Type B pancreatic cell (in vitro differentiated cells): Measurements from ENCODE around the gene HOXA13. TPM values are rescaled to one million over a fixed set of nuclear protein-coding genes. Genes with fewer than 3 reads are reported as not detected.

ENCODE experiments used
- DNase-seq: peaks from one replicate; pipeline ENCODE4 v3.0.0; 2021; ENCODE audit warnings: mixed read lengths; ENCODE audit not compliant: unreplicated experiment; ENCODE audit errors: extremely low spot score
- H3K27ac Mint-ChIP-seq: 2 replicates; pipeline ENCODE4 v1.8.0; 2021; ENCODE audit warnings: mild to moderate bottlenecking, mixed read lengths
- H3K27me3 Mint-ChIP-seq: 2 replicates; pipeline ENCODE4 v1.8.0; 2021; ENCODE audit warnings: mixed read lengths
- H3K36me3 Mint-ChIP-seq: 2 replicates; pipeline ENCODE4 v1.8.0; 2021; ENCODE audit warnings: mixed read lengths
- H3K4me1 Mint-ChIP-seq: one replicate; pipeline ENCODE4 v1.8.0; 2021; ENCODE audit warnings: mixed read lengths; ENCODE audit not compliant: unreplicated experiment
- H3K4me3 Mint-ChIP-seq: 2 replicates; pipeline ENCODE4 v1.8.0; 2021; ENCODE audit warnings: mild to moderate bottlenecking, mixed read lengths
- H3K9me3 Mint-ChIP-seq: 2 replicates; pipeline ENCODE4 v1.8.0; 2021; ENCODE audit warnings: mixed read lengths
- total RNA-seq: library from RNA; stranded (reverse); gene quantifications from 2 replicates; pipeline ENCODE4 v1.2.1, GENCODE V29; 2021; ENCODE audit warnings: low replicate concordance
- TF ChIP-seq, protein P1 (sequence below): fragments of 200-600 bp; sonication (generic); conservative IDR thresholded peaks from 2 replicates; pipeline ENCODE4 v1.5.0; 2021; ENCODE audit warnings: antibody characterized with exemption, mild to moderate bottlenecking

HOXA13 gene
- total RNA-seq, 1 donor from 2014 or later, result 0.75 TPM

DNA sequence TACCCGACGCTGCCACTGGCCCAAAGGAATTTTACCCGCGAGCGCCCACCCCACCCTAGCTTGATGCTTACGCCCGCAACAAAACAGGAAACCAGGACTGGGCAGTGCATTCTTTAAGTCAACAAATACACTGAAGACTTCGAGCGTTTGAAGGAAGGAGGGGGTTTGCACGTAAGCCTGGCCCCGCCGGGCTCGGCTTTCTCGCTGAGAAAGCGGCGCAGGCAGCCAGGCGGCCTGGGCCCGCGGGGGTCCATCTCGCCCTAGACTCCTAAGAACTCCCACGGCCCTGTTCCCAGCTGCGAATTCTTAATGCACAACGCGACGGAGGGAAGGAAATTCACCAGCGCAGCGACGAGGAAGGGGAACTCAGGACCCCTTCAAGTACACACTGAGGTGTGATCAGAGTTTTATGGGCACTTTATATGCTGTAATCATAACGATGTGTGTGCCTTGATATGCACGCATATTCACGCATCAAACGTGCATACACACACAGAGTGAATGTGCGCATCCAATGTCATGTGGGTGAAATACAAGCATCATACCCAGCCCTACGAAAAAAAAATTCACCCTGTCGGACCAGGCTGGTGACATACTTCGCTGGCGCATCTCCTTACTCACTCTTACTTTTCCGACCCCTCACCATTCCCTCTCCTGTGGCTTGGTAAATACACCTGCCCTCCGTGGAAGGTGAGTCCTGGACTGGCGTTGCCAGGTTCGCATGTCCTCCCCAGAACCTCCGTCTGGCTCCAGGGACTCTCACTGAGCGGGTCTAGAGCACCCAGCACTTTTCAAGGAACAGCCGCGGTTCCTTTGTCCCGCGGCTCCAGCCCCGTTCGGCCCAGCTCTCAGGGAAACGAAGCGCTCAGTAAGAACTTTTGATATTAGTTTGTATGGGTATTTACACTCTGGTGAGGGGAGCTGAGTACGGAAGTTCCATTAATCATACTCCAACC is 5.7 kb upstream of the HOXA13 start:
- Mint-ChIP-seq H3K27ac (no peak overlapping the region), H3K4me3 (peak overlapping the region; percentile 69)

GRCh38 chr7:27204851-27205322 is 5.0 kb upstream of the HOXA13 start:
- Mint-ChIP-seq H3K27ac (no peak overlapping the region), H3K4me3 (peak overlapping the region; percentile 67)

More for the DNA sequence above, 5.7 kb upstream of the HOXA13 start:
- TF ChIP-seq, protein P1, sequence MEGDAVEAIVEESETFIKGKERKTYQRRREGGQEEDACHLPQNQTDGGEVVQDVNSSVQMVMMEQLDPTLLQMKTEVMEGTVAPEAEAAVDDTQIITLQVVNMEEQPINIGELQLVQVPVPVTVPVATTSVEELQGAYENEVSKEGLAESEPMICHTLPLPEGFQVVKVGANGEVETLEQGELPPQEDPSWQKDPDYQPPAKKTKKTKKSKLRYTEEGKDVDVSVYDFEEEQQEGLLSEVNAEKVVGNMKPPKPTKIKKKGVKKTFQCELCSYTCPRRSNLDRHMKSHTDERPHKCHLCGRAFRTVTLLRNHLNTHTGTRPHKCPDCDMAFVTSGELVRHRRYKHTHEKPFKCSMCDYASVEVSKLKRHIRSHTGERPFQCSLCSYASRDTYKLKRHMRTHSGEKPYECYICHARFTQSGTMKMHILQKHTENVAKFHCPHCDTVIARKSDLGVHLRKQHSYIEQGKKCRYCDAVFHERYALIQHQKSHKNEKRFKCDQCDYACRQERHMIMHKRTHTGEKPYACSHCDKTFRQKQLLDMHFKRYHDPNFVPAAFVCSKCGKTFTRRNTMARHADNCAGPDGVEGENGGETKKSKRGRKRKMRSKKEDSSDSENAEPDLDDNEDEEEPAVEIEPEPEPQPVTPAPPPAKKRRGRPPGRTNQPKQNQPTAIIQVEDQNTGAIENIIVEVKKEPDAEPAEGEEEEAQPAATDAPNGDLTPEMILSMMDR, result no peak
- H3K36me3 Mint-ChIP-seq, result no peaks in the 10 kb centered on the region
- peak; percentile 53 for DNase-seq
- H3K9me3 Mint-ChIP-seq, result no peaks in the 10 kb centered on the region
- peaks cover 14% of the 10 kb centered on the region for H3K4me1 Mint-ChIP-seq
- H3K27me3 Mint-ChIP-seq, result peaks cover 100% of the 10 kb centered on the region

DNA sequence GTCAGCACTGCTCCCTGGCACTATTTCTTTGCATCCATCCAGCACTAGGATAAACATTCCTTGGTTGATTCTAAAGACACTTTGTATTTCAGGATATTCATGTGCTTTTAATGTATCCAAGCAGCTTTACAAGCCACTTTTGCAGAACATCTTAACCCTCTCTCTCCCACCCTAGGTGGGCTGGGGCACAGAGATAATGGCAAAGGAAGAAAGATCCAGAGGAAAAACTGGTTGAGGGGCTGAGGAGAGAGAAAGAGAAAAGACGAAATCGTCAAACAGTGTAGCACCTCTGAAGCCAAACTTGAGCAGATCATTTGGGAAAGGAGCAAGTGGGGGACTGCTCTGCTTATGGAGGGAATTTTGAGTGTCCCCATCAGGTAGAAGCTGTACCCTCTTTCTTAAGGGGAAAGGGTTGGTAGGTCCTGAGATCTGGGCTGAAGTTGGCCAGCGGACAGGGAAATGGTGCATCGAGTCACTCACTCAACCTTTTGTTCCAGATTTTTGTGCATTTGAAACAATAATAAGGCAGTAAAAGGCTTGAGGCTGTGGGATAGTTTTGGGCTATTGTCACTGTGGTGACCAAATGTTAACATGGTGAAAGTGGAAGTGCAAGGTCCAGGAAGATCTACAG is 4.2 kb upstream of the HOXA13 start:
- peaks cover 95% of the 10 kb centered on the region for H3K27me3 Mint-ChIP-seq
- peak overlapping the region; percentile 29 for H3K27ac Mint-ChIP-seq
- TF ChIP-seq, protein P1, result no peak
- no peaks in the 10 kb centered on the region for H3K36me3 Mint-ChIP-seq
- no peak for DNase-seq
- H3K4me3 Mint-ChIP-seq, result peak overlapping the region; percentile 35
- H3K9me3 Mint-ChIP-seq, result no peaks in the 10 kb centered on the region
- peaks cover 12% of the 10 kb centered on the region for H3K4me1 Mint-ChIP-seq

More at GRCh38 chr7:27204851-27205322, 5.0 kb upstream of the HOXA13 start:
- Mint-ChIP-seq H3K4me1 (peaks cover 12% of the 10 kb centered on the region), H3K36me3 (no peaks in the 10 kb centered on the region), H3K27me3 (peaks cover 99% of the 10 kb centered on the region), H3K9me3 (no peaks in the 10 kb centered on the region)
- peak; percentile 71 for DNase-seq
- TF ChIP-seq, protein P1, result no peak

GRCh38 chr7:27203365-27203953 is 3.6 kb upstream of the HOXA13 start:
- Mint-ChIP-seq H3K27me3 (peaks cover 95% of the 10 kb centered on the region), H3K4me3 (no peak overlapping the region), H3K9me3 (no peaks in the 10 kb centered on the region), H3K4me1 (peaks cover 12% of the 10 kb centered on the region), H3K36me3 (no peaks in the 10 kb centered on the region), H3K27ac (no peak overlapping the region)
- TF ChIP-seq, protein P1, result no peak
- peak; percentile 52 for DNase-seq

GRCh38 chr7:27202862-27203134 is 2.9 kb upstream of the HOXA13 start:
- Mint-ChIP-seq H3K9me3 (no peaks in the 10 kb centered on the region), H3K27me3 (peaks cover 95% of the 10 kb centered on the region), H3K27ac (no peak overlapping the region), H3K36me3 (no peaks in the 10 kb centered on the region), H3K4me3 (no peak overlapping the region), H3K4me1 (peaks cover 12% of the 10 kb centered on the region)
- TF ChIP-seq, protein P1, result no peak
- DNase-seq, result no peak
